Smooth muscle cell of the pulmonary artery (primary cell): Measurements from ENCODE around the gene OR4A47. TPM values are rescaled to one million over a fixed set of nuclear protein-coding genes. Genes with fewer than 3 reads are reported as not detected.

Experiments
- total RNA-seq: library from RNA; depleted of rRNA; stranded (reverse); fragments of >200 nt; gene quantifications from 2 replicates; pipeline ENCODE4 v1.2.3, GENCODE V29; 2014

OR4A47 gene
- not detected in 2 replicates for total RNA-seq

GRCh38 chr11:48488493-48488892 is at the start of gene OR4A47:
Gene OR4A47, plus strand, starts transcription at chr11:48488793. Its CDS starts 0 bp downstream, at chr11:48488793.

Other genes starting within 250 kb of the OR4A47 start
- gene OR4X2, start 243.7 kb upstream of the OR4A47 start, total RNA-seq = not detected in 2 replicates
- not detected in 2 replicates for gene OR4X1, start 224.9 kb upstream of the OR4A47 start, total RNA-seq
- not detected in 2 replicates for gene OR4S1, start 182.6 kb upstream of the OR4A47 start, total RNA-seq
- not detected in 2 replicates for gene OR4C3, start 163.9 kb upstream of the OR4A47 start, total RNA-seq
- gene OR4C5, start 122.3 kb upstream of the OR4A47 start, total RNA-seq = not detected in 2 replicates